Endodermal cell (in vitro differentiated cells): Measurements from ENCODE around the gene RNF5. TPM values are rescaled to one million over a fixed set of nuclear protein-coding genes. Genes with fewer than 3 reads are reported as not detected.

Experiments
- DNase-seq: peaks from one replicate; pipeline ENCODE4 v3.0.0-alpha.2; 2017
- H3K27ac ChIP-seq: 2 replicates; pipeline ENCODE4 v1.5.1; 2013; ENCODE audit warnings: mild to moderate bottlenecking, low read depth, low read length, moderate library complexity
- H3K27me3 ChIP-seq: 2 replicates; pipeline ENCODE4 v1.6.1; 2013; ENCODE audit warnings: mild to moderate bottlenecking, low read length, moderate library complexity; ENCODE audit not compliant: insufficient read depth, control insufficient read depth, poor library complexity, severe bottlenecking
- H3K36me3 ChIP-seq: 2 replicates; pipeline ENCODE4 v1.7.0; 2013; ENCODE audit warnings: mild to moderate bottlenecking, low read length, moderate library complexity; ENCODE audit not compliant: control insufficient read depth, insufficient read depth
- H3K4me1 ChIP-seq: one replicate; pipeline ENCODE4 v1.7.0; 2013; ENCODE audit warnings: low read length; ENCODE audit not compliant: control insufficient read depth, insufficient read depth
- H3K4me3 ChIP-seq: 2 replicates; pipeline ENCODE4 v1.5.1; 2013; ENCODE audit warnings: mild to moderate bottlenecking, low read length, moderate library complexity
- H3K9ac ChIP-seq: 2 replicates; pipeline ENCODE4 v1.6.1; 2013; ENCODE audit warnings: mild to moderate bottlenecking, low read length, moderate library complexity; ENCODE audit not compliant: poor library complexity, severe bottlenecking; ENCODE audit errors: extremely low read depth
- H3K9me3 ChIP-seq: 2 replicates; pipeline ENCODE4 v1.6.1; 2013; ENCODE audit warnings: mild to moderate bottlenecking, low read length, moderate library complexity; ENCODE audit not compliant: control insufficient read depth
- H3K27ac Mint-ChIP-seq: 2 replicates; pipeline ENCODE4 v1.8.0; 2020; ENCODE audit warnings: mixed read lengths
- H3K27me3 Mint-ChIP-seq: 2 replicates; pipeline ENCODE4 v1.8.0; 2021; ENCODE audit warnings: mild to moderate bottlenecking, mixed read lengths; ENCODE audit not compliant: insufficient read depth
- H3K36me3 Mint-ChIP-seq: 2 replicates; pipeline ENCODE4 v1.8.0; 2020; ENCODE audit warnings: low read depth, mixed read lengths
- H3K4me1 Mint-ChIP-seq: 2 replicates; pipeline ENCODE4 v1.8.0; 2020; ENCODE audit warnings: mixed read lengths
- H3K4me3 Mint-ChIP-seq: 2 replicates; pipeline ENCODE4 v1.8.0; 2020; ENCODE audit warnings: mild to moderate bottlenecking, moderate library complexity, mixed read lengths
- H3K9me3 Mint-ChIP-seq: 2 replicates; pipeline ENCODE4 v1.8.0; 2020; ENCODE audit warnings: mild to moderate bottlenecking, mixed read lengths
- CTCF ChIP-seq: fragments of 200-600 bp; sonication (generic); conservative IDR thresholded peaks from 2 replicates; pipeline ENCODE4 v1.5.0; 2021; ENCODE audit warnings: antibody characterized with exemption, mild to moderate bottlenecking
- WGBS, 2 experiments: methylation state at CpG; one replicate each; pipeline versions ENCODE4 v1.1.5 to v1.1.7; 2013; ENCODE audit warnings: missing lambda C conversion rate in 2 of 2, mixed read lengths in 1 of 2; ENCODE audit not compliant: insufficient coverage in 1 of 2, insufficient read length in 1 of 2; 5-methylcytosine and 5-hydroxymethylcytosine counted together
- microRNA-seq: library from miRNA; unstranded; fragments of <30 nt; microRNA quantifications from one replicate; pipeline ENCODE4 v1.2.0, GENCODE V29; 2020; ENCODE audit warnings: borderline microRNAs expressed
- total RNA-seq, 2 donors: library from RNA; stranded (reverse); fragmentation: NEBNext Ultra II Directional in 1 of 2; extraction: Animal tissue kit (Norgen Biotek cat#: 25700) in 1 of 2; gene quantifications; 2 replicates in 1 of 2; 3 replicates in 1 of 2; pipeline ENCODE4 v1.2.1, GENCODE V29; 2021

Gene RNF5
- total RNA-seq, 2 donors from 2014 or later, result 68.0 to 71.3 TPM

- Mint-ChIP-seq H3K4me1 (peaks cover 5% of the 10 kb centered on the region), H3K9me3 (no peaks in the 10 kb centered on the region), H3K27me3 (peaks cover 98% of the 10 kb centered on the region), H3K27ac (no peak within 1 kb of the TSS), H3K4me3 (no peak within 1 kb of the TSS), H3K36me3 (no peaks in the 10 kb centered on the region)
- H3K27ac ChIP-seq, result no peak within 1 kb of the TSS
- WGBS, 2 experiments, result 76 to 78% methylated on average over 11 to 20 of the region's 20 CpGs
- no peak within 1 kb of the TSS for H3K9ac ChIP-seq
- no peaks in the 10 kb centered on the region for H3K9me3 ChIP-seq
- H3K36me3 ChIP-seq, result no peaks in the 10 kb centered on the region
- H3K4me1 ChIP-seq, result no peaks in the 10 kb centered on the region
- peaks cover 47% of the 10 kb centered on the region for H3K27me3 ChIP-seq
- no peak within 1 kb of the TSS for H3K4me3 ChIP-seq
- no peak for DNase-seq
- no peak for TF ChIP-seq CTCF
Observed at GRCh38 chr6:32223258-32224235, 45.3 kb downstream of the RNF5 start, which contains the start of gene NOTCH4. NOTCH4 (minus strand) TSS chr6:32224067; CDS start chr6:32223928, 139 bp downstream.

GRCh38 chr6:32224696-32225095 is 46.5 kb downstream of the RNF5 start:
- H3K27ac Mint-ChIP-seq, result no peak overlapping the region
- WGBS, 2 experiments, result 87 to 100% methylated on average over 1 to 2 of the region's 2 CpGs

GRCh38 chr6:32226434-32226833 is 48.2 kb downstream of the RNF5 start:
- Histone ChIP-seq H3K4me3 (no peak overlapping the region), H3K9me3 (no peaks in the 10 kb centered on the region), H3K9ac (no peak overlapping the region), H3K27me3 (peaks cover 51% of the 10 kb centered on the region), H3K36me3 (no peaks in the 10 kb centered on the region), H3K4me1 (no peaks in the 10 kb centered on the region), H3K27ac (no peak overlapping the region)
- no peak for TF ChIP-seq CTCF
- Mint-ChIP-seq H3K4me1 (peaks cover 9% of the 10 kb centered on the region), H3K27me3 (peaks cover 97% of the 10 kb centered on the region), H3K9me3 (no peaks in the 10 kb centered on the region), H3K27ac (no peak overlapping the region), H3K36me3 (no peaks in the 10 kb centered on the region), H3K4me3 (no peak overlapping the region)
- no peak for DNase-seq
- WGBS, 2 experiments, result 88 to 95% methylated on average over 7 of the region's 7 CpGs

More at GRCh38 chr6:32224696-32225095, 46.5 kb downstream of the RNF5 start:
- Histone ChIP-seq H3K4me1 (no peaks in the 10 kb centered on the region), H3K9me3 (no peaks in the 10 kb centered on the region), H3K4me3 (no peak overlapping the region), H3K27me3 (peaks cover 38% of the 10 kb centered on the region), H3K27ac (no peak overlapping the region), H3K36me3 (no peaks in the 10 kb centered on the region), H3K9ac (no peak overlapping the region)
- H3K4me3 Mint-ChIP-seq, result no peak overlapping the region
- no peaks in the 10 kb centered on the region for H3K36me3 Mint-ChIP-seq
- peaks cover 9% of the 10 kb centered on the region for H3K4me1 Mint-ChIP-seq
- H3K27me3 Mint-ChIP-seq, result peaks cover 96% of the 10 kb centered on the region
- H3K9me3 Mint-ChIP-seq, result no peaks in the 10 kb centered on the region
- TF ChIP-seq CTCF, result no peak
- no peak for DNase-seq

Small RNA genes lying within 50 kb of the gene (microRNA-seq; reads per million reads assigned to microRNA genes)
- gene MIR6721 (2.4 reads per million, percentile 14 among the genes with 10 or more reads in this experiment), gene MIR6833 (not detected)

Other genes starting within 250 kb of the RNF5 start
- under 1 TPM; 0.51 to 0.66 TPM for gene CFB, start 232.3 kb upstream of the RNF5 start, total RNA-seq
- 100 to 1,000 TPM in 1 of 2 donors, 10 to 100 TPM in 1; 90.3 to 132 TPM for gene NELFE, start 219.4 kb upstream of the RNF5 start, total RNA-seq
- 100 to 1,000 TPM in 1 of 2 donors, 10 to 100 TPM in 1; 95.8 to 103 TPM for gene SKIC2, start 219.2 kb upstream of the RNF5 start, total RNA-seq
- 10 to 100 TPM; 19.2 to 22.3 TPM for gene DXO, start 206.3 kb upstream of the RNF5 start, total RNA-seq
- 1 to 10 TPM; 4.5 to 6.2 TPM for gene C4A, start 196.3 kb upstream of the RNF5 start, total RNA-seq
- gene C4B, start 163.6 kb upstream of the RNF5 start, total RNA-seq, result 1 to 10 TPM; 3.7 to 5.5 TPM
- under 1 TPM in 1 of 2 donors, not detected in 1; 0.35 TPM for gene CYP21A2, start 140.0 kb upstream of the RNF5 start, total RNA-seq
- 1 to 10 TPM; 4.0 to 9.3 TPM for gene TNXB, start 69.1 kb upstream of the RNF5 start, total RNA-seq
- gene ATF6B, start 50.2 kb upstream of the RNF5 start, total RNA-seq, result 10 to 100 TPM; 54.5 to 60.3 TPM
- gene FKBPL, start 48.1 kb upstream of the RNF5 start, total RNA-seq, result 1 to 10 TPM; 9.2 to 9.6 TPM
- gene PRRT1, start 26.5 kb upstream of the RNF5 start, total RNA-seq, result 1 to 10 TPM; 2.0 to 3.0 TPM
- gene PPT2, start 24.3 kb upstream of the RNF5 start, total RNA-seq, result 10 to 100 TPM; 51.1 to 65.3 TPM
- gene EGFL8, start 13.8 kb upstream of the RNF5 start, total RNA-seq, result 10 to 100 TPM; 27.9 to 39.6 TPM
- gene AGPAT1, start 2.3 kb upstream of the RNF5 start, total RNA-seq, result 100 to 1,000 TPM; 124 to 147 TPM
- gene AGER, start 5.8 kb downstream of the RNF5 start, total RNA-seq, result 10 to 100 TPM; 29.8 to 35.2 TPM
- gene PBX2, start 11.8 kb downstream of the RNF5 start, total RNA-seq, result 100 to 1,000 TPM; 246 to 263 TPM
- 10 to 100 TPM; 12.9 to 25.0 TPM for gene GPSM3, start 14.2 kb downstream of the RNF5 start, total RNA-seq
- 1 to 10 TPM; 2.1 to 2.5 TPM for gene NOTCH4, start 45.7 kb downstream of the RNF5 start, total RNA-seq
- gene TSBP1, start 193.5 kb downstream of the RNF5 start, total RNA-seq, result not detected
- gene BTNL2, start 228.8 kb downstream of the RNF5 start, total RNA-seq, result not detected